ENCODE measurements around the gene SMAD6.
A peak's percentile ranks its signal among the peaks of the same experiment; 100 is the strongest.

Gene SMAD6

GRCh38 chr15:66747886-66748707 is 46.1 kb downstream of the SMAD6 start (continued):
- TF ChIP-seq REST (tag by site-specific recombination; IDR thresholded peaks at IDR 0.05) (no peak), ZNF280C (tag by site-specific recombination; IDR thresholded peaks at IDR 0.05) (no peak), ZNF175 (tag by site-specific recombination; IDR thresholded peaks at IDR 0.05) (no peak), ZNF776 (tag by site-specific recombination; IDR thresholded peaks at IDR 0.05; ENCODE audit: borderline replicate concordance) (no peak), ZNF214 (tag by site-specific recombination; IDR thresholded peaks at IDR 0.05; ENCODE audit: borderline replicate concordance) (no peak), ZNF561 (tag by site-specific recombination; IDR thresholded peaks at IDR 0.05; ENCODE audit: borderline replicate concordance) (no peak), ZNF112 (tag by site-specific recombination; IDR thresholded peaks at IDR 0.05) (no peak), KLF17 (tag by site-specific recombination; IDR thresholded peaks at IDR 0.05) (no peak), IKZF3 (tag by site-specific recombination; IDR thresholded peaks at IDR 0.05) (0 out of 2 replicates have a peak, but pooled peaks have one; percentile 31), ZNF473 (tag by site-specific recombination; IDR thresholded peaks at IDR 0.05) (no peak), ZNF530 (tag by site-specific recombination; IDR thresholded peaks at IDR 0.05; ENCODE audit: low read depth) (no peak), ZNF571 (tag by site-specific recombination; IDR thresholded peaks at IDR 0.05) (no peak), ZNF639 (tag by site-specific recombination; IDR thresholded peaks at IDR 0.05) (no peak), ZNF302 (tag by site-specific recombination; IDR thresholded peaks at IDR 0.05; ENCODE audit: low read depth) (no peak), BCL11B (tag by site-specific recombination; IDR thresholded peaks at IDR 0.05; ENCODE audit: low read depth) (no peak), ZNF600 (tag by site-specific recombination; IDR thresholded peaks at IDR 0.05) (0 out of 2 replicates have a peak, but pooled peaks have one; percentile 19), TSHZ1 (tag by site-specific recombination; IDR thresholded peaks at IDR 0.05; ENCODE audit: borderline replicate concordance) (no peak), ZNF354C (tag by site-specific recombination; IDR thresholded peaks at IDR 0.05; ENCODE audit: borderline replicate concordance, low read depth) (no peak), ZNF544 (tag by site-specific recombination; IDR thresholded peaks at IDR 0.05) (no peak), GFI1B (tag by site-specific recombination; IDR thresholded peaks at IDR 0.05) (no peak), ZNF148 (tag by site-specific recombination; IDR thresholded peaks at IDR 0.05; ENCODE audit: borderline replicate concordance) (no peak), KLF16 (tag by site-specific recombination; IDR thresholded peaks at IDR 0.05) (no peak), ZNF2 (tag by site-specific recombination; IDR thresholded peaks at IDR 0.05) (no peak)
